ENCODE results near the gene DACT3. TPM values are rescaled to one million over a fixed set of nuclear protein-coding genes. Genes with fewer than 3 reads are reported as not detected.

The DACT3 gene
- total and polyA plus RNA-seq, 2 experiments from 2014 or later = 0.78 to 2.6 TPM

- Mint-ChIP-seq H3K9me3 (no peaks in the 10 kb centered on the region), H3K27ac (no peak overlapping the region), H3K4me3 (no peak overlapping the region), H3K27me3 (ENCODE audit: insufficient read depth, low read depth, poor library complexity) (peaks cover 10% of the 10 kb centered on the region), H3K4me1 (peaks cover 8% of the 10 kb centered on the region), H3K36me3 (ENCODE audit: low read depth) (peaks cover 95% of the 10 kb centered on the region)
- H3F3A ChIP-seq (replicated peaks; ENCODE audit: low read depth) = no peaks in the 10 kb centered on the region
- H3K27ac ChIP-seq (ENCODE audit: low read depth) = no peak overlapping the region
- H3K79me2 ChIP-seq (replicated peaks; ENCODE audit: insufficient read depth) = 0 out of 2 replicates have a peak, but pooled peaks cover 3% of the 10 kb centered on the region
- no peak for DNase-seq (ENCODE audit: low spot score)
- H3K4me1 ChIP-seq (ENCODE audit: insufficient read depth) = peaks cover 4% of the 10 kb centered on the region; the same call in 1 of the 2 replicates
- no peak overlapping the region for H3K4me2 ChIP-seq
- H2AFZ ChIP-seq = no peak overlapping the region
- no peak for ATAC-seq
- peaks cover 66% of the 10 kb centered on the region for H3K36me3 ChIP-seq (ENCODE audit: insufficient read depth)
- TF ChIP-seq ZNF462 (CRISPR knock-in tag; IDR thresholded peaks at IDR 0.05) = no peak
- TF ChIP-seq JUNB (IDR thresholded peaks at IDR 0.05; ENCODE audit: unreplicated experiment) = no peak
- no peak for TF ChIP-seq NANOG (IDR thresholded peaks at IDR 0.05; ENCODE audit: borderline replicate concordance)
- no peak for TF ChIP-seq ZNF114 (CRISPR knock-in tag; IDR thresholded peaks at IDR 0.05)
- no peak for TF ChIP-seq CTCF (conservative IDR thresholded peaks at IDR 0.05; ENCODE audit: low read depth in 2 of 2)
- TF ChIP-seq ZNF331 (CRISPR knock-in tag; IDR thresholded peaks at IDR 0.05; ENCODE audit: low read depth) = no peak
- TF ChIP-seq CREB1 (CRISPR knock-in tag; IDR thresholded peaks at IDR 0.05; ENCODE audit: low read depth) = no peak
- no peak for TF ChIP-seq STAT1 (IDR thresholded peaks at IDR 0.05; ENCODE audit: unreplicated experiment)
- no peak for TF ChIP-seq EZH2 (IDR thresholded peaks at IDR 0.05; ENCODE audit: low read depth, unreplicated experiment)
- TF ChIP-seq REST (IDR thresholded peaks at IDR 0.05; ENCODE audit: unreplicated experiment) = no peak
- no peak for TF ChIP-seq EZH2phosphoT487 (IDR thresholded peaks at IDR 0.05; ENCODE audit: unreplicated experiment)
- no peak overlapping the region for H3K4me3 ChIP-seq
- no peaks in the 10 kb centered on the region for H3K9me2 ChIP-seq (ENCODE audit: insufficient read depth)
- no peaks in the 10 kb centered on the region for H3K27me3 ChIP-seq (ENCODE audit: insufficient read depth)
- H4K20me1 ChIP-seq (replicated peaks; ENCODE audit: insufficient read depth) = peaks cover 15% of the 10 kb centered on the region
Measured at GRCh38 chr19:46691948-46692347, 31.0 kb upstream of the DACT3 start.

Measured in GM23338 (cell line).